GM19452 (cell line): Measurements from ENCODE around the gene ILKAP.

Source experiments
- ATAC-seq: cut with Tn5 transposase; IDR thresholded peaks from one replicate; pipeline ENCODE4 v1.9.1; 2021; ENCODE audit not compliant: unreplicated experiment

ILKAP gene

GRCh38 chr2:238237431-238238135 is 34.1 kb upstream of the ILKAP start:
- ATAC-seq: no peak

- no peak for ATAC-seq
These were observed 33.1 kb upstream of the ILKAP start for GRCh38 chr2:238236571-238236970.

DNA sequence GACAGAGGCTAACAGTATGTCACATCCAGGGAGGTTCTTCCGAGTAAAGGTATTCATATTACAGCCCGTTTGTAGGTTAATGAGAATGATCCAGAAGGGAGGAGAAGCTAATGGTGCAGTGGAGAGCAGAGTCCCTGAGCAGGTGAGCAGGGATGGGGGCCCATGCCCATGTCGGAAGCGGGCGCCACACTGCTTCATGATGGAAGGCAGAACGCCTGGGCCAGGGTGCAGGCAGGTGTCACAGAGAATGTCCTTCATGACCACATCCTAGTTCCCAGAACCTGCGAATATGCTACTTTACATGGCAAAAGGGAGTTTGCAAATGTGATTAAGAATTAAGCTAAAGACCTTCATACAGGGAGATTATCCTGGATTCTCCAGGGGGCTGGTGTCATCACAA is 32.4 kb upstream of the ILKAP start:
- no peak for ATAC-seq

- ATAC-seq: no peak
These were observed 31.8 kb upstream of the ILKAP start for GRCh38 chr2:238235331-238235732.

DNA sequence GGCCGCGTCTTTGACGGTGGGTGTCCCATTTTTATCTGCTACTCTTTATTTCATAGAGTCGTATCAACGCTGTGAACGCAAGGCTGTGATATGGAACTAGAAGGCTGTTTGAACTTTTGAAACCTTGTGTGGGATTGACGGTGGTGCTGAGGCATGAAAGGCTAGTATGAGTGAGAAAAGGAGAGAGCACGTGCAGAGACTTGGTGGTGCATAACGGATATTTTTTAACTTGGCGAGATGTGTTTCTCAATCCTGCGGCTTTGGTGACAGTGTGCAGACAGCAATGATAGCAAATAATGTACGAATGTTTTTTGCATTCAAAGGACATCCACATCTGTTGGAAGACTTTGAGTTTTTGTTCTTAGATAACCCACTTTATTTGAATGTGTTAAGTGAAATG is 30.1 kb upstream of the ILKAP start:
- no peak for ATAC-seq

GRCh38 chr2:238231809-238232208 is 28.3 kb upstream of the ILKAP start:
- ATAC-seq: no peak

- peak; percentile 66 for ATAC-seq
These were observed 27.8 kb upstream of the ILKAP start for GRCh38 chr2:238231251-238231793.

DNA sequence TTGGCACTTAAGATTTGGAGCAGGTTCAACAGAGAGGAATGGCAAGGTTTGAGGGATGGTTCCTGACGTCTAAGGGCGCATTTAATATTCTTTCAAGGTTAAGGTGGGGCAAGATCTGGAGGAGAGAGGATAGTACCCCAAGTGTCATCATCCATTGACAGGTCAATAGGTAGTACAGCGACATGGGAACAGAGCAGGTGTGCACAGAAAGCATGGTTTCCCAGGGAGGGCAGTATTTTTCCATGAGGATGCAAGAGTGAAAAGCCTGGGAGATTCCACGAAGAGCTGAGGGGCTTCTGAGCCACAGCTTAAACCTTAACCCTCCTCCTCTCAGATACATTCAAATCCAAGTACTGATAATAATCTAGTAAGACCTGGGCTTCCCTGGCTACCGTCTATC is 27.2 kb upstream of the ILKAP start:
- ATAC-seq: no peak

- ATAC-seq: no peak
These were observed 25.2 kb upstream of the ILKAP start for GRCh38 chr2:238228700-238229099.

DNA sequence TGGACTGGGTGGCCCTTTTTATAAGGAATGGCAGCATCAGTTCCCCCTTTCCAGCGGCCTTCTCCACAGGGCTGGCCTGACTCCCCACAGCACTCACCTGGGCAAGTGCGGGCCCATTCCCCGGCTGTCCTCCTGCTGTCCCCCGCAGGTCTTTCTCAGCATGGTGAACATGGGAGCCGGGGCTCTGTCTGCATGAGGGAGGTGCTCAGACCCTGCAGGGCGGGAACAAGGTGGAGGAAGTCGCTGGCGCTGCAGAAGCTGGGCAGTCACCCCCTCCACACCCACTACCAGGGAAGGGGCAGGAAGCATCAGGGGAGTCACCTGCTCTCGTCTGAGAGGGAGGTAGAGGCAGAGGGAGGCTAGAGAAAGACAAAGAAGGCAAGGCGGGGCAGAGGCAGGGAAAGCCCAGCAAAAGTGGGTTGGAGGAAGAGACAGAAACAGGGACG is 24.1 kb upstream of the ILKAP start:
- ATAC-seq: no peak

- no peak for ATAC-seq
These were observed 23.4 kb upstream of the ILKAP start for GRCh38 chr2:238226698-238227586.

DNA sequence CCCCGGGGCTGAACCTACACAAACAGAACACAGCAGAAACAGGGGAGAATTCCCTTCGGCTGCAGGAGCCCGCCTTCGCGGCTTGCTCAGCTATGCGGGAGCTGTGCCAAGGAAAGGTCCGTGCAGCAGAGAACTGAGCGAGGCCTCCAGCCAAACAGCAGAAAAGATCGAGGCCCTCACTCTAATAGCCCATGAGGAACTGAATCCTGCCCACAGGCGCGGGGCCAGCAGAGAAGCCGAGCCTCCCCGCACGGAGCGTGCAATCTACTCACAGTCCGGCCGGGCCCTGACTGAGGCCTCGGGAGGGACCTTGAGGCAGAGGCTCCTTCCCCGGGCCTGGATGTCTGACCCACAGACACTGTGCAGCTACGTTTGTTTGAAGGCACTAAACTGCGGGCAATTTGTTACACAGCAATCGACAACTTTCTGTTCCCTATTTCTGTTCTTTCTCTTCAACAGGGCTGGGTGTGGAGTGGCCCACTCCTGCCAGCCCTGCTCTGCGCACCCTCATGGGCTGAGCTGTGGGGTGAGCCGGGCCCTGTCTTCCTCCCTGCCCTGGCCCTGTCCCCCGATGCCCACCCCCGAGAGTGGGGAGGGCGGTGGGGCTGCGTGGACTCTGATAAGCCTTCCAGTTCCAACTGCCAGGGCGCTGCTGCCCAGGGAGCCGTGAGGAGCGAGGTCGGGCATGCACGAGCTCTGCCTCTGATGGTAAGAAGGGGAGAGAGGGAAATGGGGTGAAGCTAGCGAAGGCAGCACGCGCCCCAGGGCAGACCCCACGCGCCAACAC is 22.6 kb upstream of the ILKAP start:
- no peak for ATAC-seq

GRCh38 chr2:238225121-238225520 is 21.6 kb upstream of the ILKAP start:
- ATAC-seq: no peak

DNA sequence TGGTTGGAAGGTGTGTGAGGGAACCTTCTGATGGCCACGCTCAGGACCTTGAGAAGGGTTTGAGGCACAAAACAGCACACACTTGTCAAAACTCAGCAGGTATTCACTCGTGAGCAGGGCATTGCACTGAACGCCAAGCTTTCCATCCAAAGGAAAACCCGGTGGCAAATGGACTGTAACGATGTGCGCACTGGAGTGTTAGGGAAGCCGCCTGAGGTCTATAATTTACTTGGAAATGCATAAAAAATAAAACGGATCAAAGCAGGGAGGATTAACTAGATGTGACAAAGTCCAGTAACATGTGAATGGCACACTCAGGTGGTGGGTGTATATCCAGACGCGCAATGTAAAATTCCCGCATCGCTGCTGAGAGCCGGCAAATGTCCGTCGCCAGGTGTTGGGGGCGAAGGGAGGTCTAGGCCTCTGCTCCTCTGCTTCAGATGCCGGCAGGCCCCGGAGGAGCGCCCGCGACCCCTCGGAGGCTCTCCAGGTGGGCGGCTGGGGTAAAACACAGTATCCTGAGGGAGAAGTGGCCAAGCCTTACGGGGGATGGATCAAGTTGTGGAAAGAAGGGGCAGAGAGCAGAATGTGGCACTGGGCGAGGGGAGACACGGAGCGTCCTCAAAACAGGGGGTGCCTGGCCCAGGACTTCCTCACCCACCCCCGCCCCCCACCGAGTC is 21.0 kb upstream of the ILKAP start:
- ATAC-seq: no peak

- ATAC-seq: no peak
These were observed 17.5 kb upstream of the ILKAP start for GRCh38 chr2:238220892-238221521.

GRCh38 chr2:238220274-238220891 is 16.9 kb upstream of the ILKAP start:
- no peak for ATAC-seq

DNA sequence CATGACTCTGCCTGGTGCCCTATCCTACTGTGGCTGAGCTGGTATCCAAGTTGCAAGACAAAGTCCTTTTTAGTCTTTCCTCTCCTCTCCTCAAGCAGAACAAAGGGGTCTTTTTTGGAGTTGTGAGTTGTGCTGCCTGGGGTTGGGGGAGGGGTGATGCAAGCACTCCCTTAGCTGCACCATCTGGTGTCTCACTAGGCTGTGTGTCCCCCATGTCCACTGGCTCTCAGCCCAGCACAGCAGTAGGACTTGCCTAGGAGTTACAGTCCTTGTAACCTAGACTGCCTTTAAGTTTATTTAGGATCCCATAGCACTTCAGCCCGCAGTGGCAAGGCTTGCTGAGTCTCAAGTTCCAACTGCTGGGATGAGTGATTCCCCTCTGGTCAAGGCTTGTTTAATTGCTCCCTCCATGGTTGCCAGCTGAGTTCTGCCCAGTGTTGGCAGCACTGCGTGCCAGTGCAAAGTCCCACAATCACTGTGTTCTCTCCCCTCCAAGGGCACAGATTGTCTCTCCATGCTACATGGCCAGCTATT is 13.2 kb upstream of the ILKAP start:
- ATAC-seq: no peak

DNA sequence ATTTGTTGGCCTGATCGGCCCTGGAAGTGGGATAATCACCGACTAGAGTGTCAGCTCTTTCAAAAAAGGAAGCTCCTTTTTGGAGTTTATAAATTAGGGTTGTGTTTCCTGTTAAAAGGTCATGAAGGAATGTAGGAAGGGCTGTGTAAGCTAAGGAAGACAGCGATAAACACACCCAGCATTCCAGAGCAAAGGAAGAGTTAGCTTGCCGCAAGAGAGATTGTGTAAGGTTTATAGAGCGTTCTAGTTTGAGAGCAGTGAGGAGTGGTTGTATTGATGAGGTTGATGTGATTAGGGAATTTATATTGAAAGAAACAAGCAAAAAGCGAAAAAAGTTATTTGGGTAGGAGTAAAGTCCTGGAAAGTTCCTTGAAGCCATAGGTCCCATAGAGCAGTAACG is 3.5 kb upstream of the ILKAP start:
- ATAC-seq: no peak

DNA sequence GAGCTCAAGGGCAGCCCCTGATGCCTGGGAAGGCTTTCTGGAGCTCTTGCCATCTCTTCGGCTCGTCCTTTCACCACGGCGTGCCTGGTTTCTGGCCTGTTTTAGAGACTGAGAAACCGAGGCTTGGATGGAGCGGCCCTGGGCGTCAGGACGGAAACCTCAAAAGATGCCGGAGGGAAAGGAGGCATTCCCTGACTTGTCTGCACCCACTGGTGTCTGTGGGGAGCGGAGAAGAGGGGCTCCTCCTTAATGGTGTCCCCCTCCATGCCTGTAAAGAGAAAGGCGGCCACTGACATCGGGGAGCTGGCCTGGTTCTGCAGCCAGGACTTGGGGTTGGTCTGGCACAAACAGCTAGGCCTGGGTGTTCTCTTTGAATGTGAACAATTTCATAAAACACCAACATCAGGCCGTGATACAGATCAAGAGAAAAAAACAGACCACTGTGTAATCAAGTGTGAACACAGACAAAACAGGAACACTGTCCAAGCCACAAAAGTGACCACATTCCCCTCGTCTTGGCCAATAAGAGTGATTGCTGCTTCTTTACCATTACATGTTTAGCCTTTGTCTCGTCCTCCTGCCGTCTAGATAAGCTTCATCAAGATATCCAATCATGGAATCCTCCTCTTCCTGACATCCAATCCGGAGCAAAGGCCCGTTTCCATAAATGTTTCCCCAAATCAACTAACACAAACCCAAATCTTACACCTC is 633 bp upstream of the ILKAP start:
- peak; percentile 15 for ATAC-seq
